Peyer's patch (tissue), 4 donors: ENCODE measurements around the gene NDUFB10. TPM values are rescaled to one million over a fixed set of nuclear protein-coding genes. Genes with fewer than 3 reads are reported as not detected.

ENCODE experiments used
- DNase-seq, 3 donors: peaks; one replicate each; pipeline ENCODE4 v3.0.0-alpha.2; 2017 to 2019
- H3K27ac ChIP-seq, 4 donors: fragments of 200-600 bp; sonication (generic); one replicate each; pipeline ENCODE4 v1.5.1; 2016 to 2019
- H3K27me3 ChIP-seq, 2 donors: fragments of 200-600 bp; sonication (generic); one replicate each; pipeline ENCODE4 v1.5.1; 2019
- H3K36me3 ChIP-seq, 3 donors: fragments of 200-600 bp; sonication (generic); one replicate each; pipeline ENCODE4 v1.5.1; 2016 to 2019
- H3K4me1 ChIP-seq, 4 donors: fragments of 200-600 bp; sonication (generic); one replicate each; pipeline ENCODE4 v1.5.1; 2016 to 2019
- H3K4me3 ChIP-seq, 4 donors: fragments of 200-600 bp; sonication (generic); 1 replicate in 3 of 4; 2 replicates in 1 of 4; pipeline ENCODE4 v1.5.1; 2016 to 2019; ENCODE audit warnings: mild to moderate bottlenecking in 1 of 4
- H3K9me3 ChIP-seq, 4 donors: fragments of 200-600 bp; sonication (generic); one replicate each; pipeline ENCODE4 v1.5.1; 2016 to 2019; ENCODE audit warnings: mild to moderate bottlenecking in 1 of 4
- POLR2A ChIP-seq, 2 donors: fragments of 450-650 bp; IDR thresholded peaks; one replicate each; pipeline ENCODE4 v1.5.1; 2017; ENCODE audit warnings: antibody characterized with exemption in 2 of 2, mild to moderate bottlenecking in 2 of 2, moderate library complexity in 2 of 2
- total RNA-seq, 4 donors: library from RNA; depleted of rRNA; stranded (reverse); fragments of >200 nt; gene quantifications; one replicate each; pipeline ENCODE4 v1.1.0, GENCODE V29; 2016
- TF ChIP-seq, protein P1 (sequence below), 6 experiments: fragments of 450-650 bp in 4 of 6; fragments of 200-600 bp in 2 of 6; sonication (generic) in 1 of 6; IDR thresholded peaks; one replicate each; pipeline ENCODE4 v1.5.1; 2017 to 2019; ENCODE audit warnings: antibody characterized with exemption in 6 of 6, mild to moderate bottlenecking in 3 of 6, moderate library complexity in 1 of 6

NDUFB10 gene
- total RNA-seq, 4 donors from 2014 or later = 55.3 to 373 (median 236) TPM

- Histone ChIP-seq H3K4me1 (peaks cover 3 to 37% (median 15%) of the 10 kb centered on the region in 4 donors), H3K4me3 (peak overlapping the region; percentile 12 to 71 (median 42)), H3K27ac (peak overlapping the region; percentile 73 to 85 (median 78)), H3K36me3 (peaks cover 0 to 12% (median 0%) of the 10 kb centered on the region in 3 donors), H3K9me3 (peaks cover 0 to 4% (median 0%) of the 10 kb centered on the region in 4 donors), H3K27me3 (peaks cover 0 to 22% of the 10 kb centered on the region in 2 donors)
- TF ChIP-seq, protein P1, sequence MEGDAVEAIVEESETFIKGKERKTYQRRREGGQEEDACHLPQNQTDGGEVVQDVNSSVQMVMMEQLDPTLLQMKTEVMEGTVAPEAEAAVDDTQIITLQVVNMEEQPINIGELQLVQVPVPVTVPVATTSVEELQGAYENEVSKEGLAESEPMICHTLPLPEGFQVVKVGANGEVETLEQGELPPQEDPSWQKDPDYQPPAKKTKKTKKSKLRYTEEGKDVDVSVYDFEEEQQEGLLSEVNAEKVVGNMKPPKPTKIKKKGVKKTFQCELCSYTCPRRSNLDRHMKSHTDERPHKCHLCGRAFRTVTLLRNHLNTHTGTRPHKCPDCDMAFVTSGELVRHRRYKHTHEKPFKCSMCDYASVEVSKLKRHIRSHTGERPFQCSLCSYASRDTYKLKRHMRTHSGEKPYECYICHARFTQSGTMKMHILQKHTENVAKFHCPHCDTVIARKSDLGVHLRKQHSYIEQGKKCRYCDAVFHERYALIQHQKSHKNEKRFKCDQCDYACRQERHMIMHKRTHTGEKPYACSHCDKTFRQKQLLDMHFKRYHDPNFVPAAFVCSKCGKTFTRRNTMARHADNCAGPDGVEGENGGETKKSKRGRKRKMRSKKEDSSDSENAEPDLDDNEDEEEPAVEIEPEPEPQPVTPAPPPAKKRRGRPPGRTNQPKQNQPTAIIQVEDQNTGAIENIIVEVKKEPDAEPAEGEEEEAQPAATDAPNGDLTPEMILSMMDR (IDR thresholded peaks at IDR 0.05) = no peak
- TF ChIP-seq POLR2A (IDR thresholded peaks at IDR 0.05) = no peak
- DNase-seq = no peak
Measured at GRCh38 chr16:1991588-1991947, 32.2 kb downstream of the NDUFB10 start.

DNA sequence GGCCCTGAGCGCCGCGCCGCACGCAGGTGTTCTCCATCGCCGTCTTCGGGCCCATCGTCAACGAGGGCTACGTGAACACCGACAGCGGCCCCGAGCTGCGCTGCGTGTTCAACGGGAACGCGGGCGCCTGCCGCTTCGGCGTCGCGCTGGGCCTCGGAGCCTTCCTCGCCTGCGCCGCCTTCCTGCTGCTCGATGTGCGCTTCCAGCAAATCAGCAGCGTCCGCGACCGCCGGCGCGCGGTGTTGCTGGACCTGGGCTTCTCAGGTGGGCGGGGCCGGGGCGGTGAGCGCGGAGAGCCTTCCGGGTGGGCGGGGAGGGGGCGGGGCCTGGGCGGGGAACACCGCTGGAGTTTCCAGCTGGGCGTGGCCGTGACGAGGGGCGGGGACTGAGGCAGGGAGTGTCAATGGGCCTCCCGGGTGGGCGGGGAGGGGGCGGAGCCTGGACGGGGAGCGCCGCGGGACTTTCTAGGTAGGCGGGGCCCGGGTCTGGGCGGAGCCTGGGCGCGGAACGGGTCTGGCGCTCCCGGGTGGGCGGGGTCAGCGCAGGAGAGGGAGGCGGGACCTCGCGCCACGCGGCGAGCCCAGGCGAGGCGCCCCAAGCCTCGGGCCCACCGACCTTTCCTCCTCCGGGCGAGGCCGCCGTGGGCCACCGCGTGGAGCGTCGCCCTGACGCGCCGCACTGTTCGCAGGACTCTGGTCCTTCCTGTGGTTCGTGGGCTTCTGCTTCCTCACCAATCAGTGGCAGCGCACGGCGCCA, 32.8 kb downstream of the NDUFB10 start:
- Histone ChIP-seq H3K36me3 (peaks cover 0 to 7% (median 0%) of the 10 kb centered on the region in 3 donors), H3K27me3 (peaks cover 0 to 22% of the 10 kb centered on the region in 2 donors), H3K4me1 (peaks cover 3 to 37% (median 15%) of the 10 kb centered on the region in 4 donors), H3K9me3 (peaks cover 0 to 4% (median 0%) of the 10 kb centered on the region in 4 donors), H3K4me3 (peak overlapping the region; percentile 12 to 71 (median 42)), H3K27ac (peak overlapping the region; percentile 73 to 85 (median 78))
- DNase-seq = peak; percentile 98 to 99 (median 98)
- TF ChIP-seq POLR2A (IDR thresholded peaks at IDR 0.05) = peak; percentile 49 to 50
- TF ChIP-seq, protein P1 (IDR thresholded peaks at IDR 0.05) = peak in 1 of 6 experiments; percentile 6

GRCh38 chr16:1992704-1993317, 33.5 kb downstream of the NDUFB10 start:
- H3K27ac ChIP-seq = peak overlapping the region; percentile 5 to 85 (median 76)
- DNase-seq = no peak

DNA sequence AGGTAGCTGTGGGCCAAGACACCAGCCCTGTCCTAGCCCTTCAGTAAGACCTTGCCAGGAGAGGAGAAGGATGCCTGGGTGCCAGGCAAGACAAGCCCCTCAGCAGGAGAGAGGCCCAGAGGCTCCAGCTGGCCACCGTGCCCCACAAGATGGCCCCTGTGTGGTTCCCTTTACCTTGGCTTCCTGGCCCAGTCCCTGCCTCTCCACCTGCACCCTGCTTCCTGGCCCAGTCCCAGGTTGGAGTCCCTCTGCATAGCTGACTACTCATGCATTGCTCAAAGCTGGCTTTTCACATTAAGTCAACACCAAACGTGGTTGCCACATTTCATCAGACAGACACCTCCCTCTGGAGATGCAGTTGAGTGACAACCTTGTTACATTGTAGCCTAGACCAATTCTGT, 34.4 kb downstream of the NDUFB10 start:
- Histone ChIP-seq H3K27me3 (peaks cover 0 to 22% of the 10 kb centered on the region in 2 donors), H3K27ac (peak overlapping the region in 2 of 4 donors; percentile 9 to 55), H3K4me3 (no peak overlapping the region), H3K36me3 (peaks cover 0 to 16% (median 0%) of the 10 kb centered on the region in 3 donors), H3K9me3 (peaks cover 0 to 4% (median 0%) of the 10 kb centered on the region in 4 donors), H3K4me1 (peaks cover 3 to 42% (median 15%) of the 10 kb centered on the region in 4 donors)
- DNase-seq = no peak
- no peak for TF ChIP-seq POLR2A (IDR thresholded peaks at IDR 0.05)
- TF ChIP-seq, protein P1 (IDR thresholded peaks at IDR 0.05) = no peak

More at GRCh38 chr16:1992704-1993317, 33.5 kb downstream of the NDUFB10 start:
- H3K36me3 ChIP-seq = peaks cover 0 to 7% (median 0%) of the 10 kb centered on the region in 3 donors
- H3K4me1 ChIP-seq = peaks cover 3 to 37% (median 15%) of the 10 kb centered on the region in 4 donors
- peaks cover 0 to 4% (median 0%) of the 10 kb centered on the region in 4 donors for H3K9me3 ChIP-seq
- H3K27me3 ChIP-seq = peaks cover 0 to 22% of the 10 kb centered on the region in 2 donors
- TF ChIP-seq POLR2A (IDR thresholded peaks at IDR 0.05) = no peak
- H3K4me3 ChIP-seq = peak overlapping the region in 3 of 4 donors; percentile 38 to 71 (median 47)

GRCh38 chr16:1997494-1998359, 38.4 kb downstream of the NDUFB10 start:
- Histone ChIP-seq H3K4me3 (no peak overlapping the region), H3K9me3 (no peaks in the 10 kb centered on the region), H3K36me3 (peaks cover 0 to 56% (median 3%) of the 10 kb centered on the region in 3 donors), H3K27me3 (no peaks in the 10 kb centered on the region), H3K4me1 (peaks cover 0 to 5% (median 0%) of the 10 kb centered on the region in 4 donors), H3K27ac (peak overlapping the region in 3 of 4 donors; percentile 22 to 40 (median 35))
- TF ChIP-seq, protein P1 (IDR thresholded peaks at IDR 0.05) = no peak
- no peak for TF ChIP-seq POLR2A (IDR thresholded peaks at IDR 0.05)
- DNase-seq = no peak
